Gastrocnemius medialis (tissue), 4 donors: ENCODE results near the gene GALNT2. TPM values are rescaled to one million over a fixed set of nuclear protein-coding genes. Genes with fewer than 3 reads are reported as not detected.

Experiments
- ATAC-seq, 2 donors: fragments of 150-250 bp; one replicate each; pipeline ENCODE4 v1.9.1; 2016
- DNase-seq, 2 donors: peaks; one replicate each; pipeline ENCODE4 v3.0.0-alpha.2; 2019
- H3K27ac ChIP-seq, 4 donors: fragments of 200-600 bp; sonication (generic); 1 replicate in 1 of 4; 2 replicates in 3 of 4; pipeline ENCODE4 v1.5.1; 2016 to 2018; ENCODE audit warnings: mild to moderate bottlenecking in 2 of 4, moderate library complexity in 1 of 4
- H3K27me3 ChIP-seq, 3 donors: fragments of 200-600 bp; sonication (generic) in 2 of 3; 1 replicate in 1 of 3; 2 replicates in 2 of 3; pipeline versions ENCODE4 v1.5.1 to v1.6.0; 2016 to 2019; ENCODE audit warnings: mild to moderate bottlenecking in 1 of 3, moderate library complexity in 1 of 3
- H3K36me3 ChIP-seq, 2 donors: fragments of 200-600 bp; sonication (generic) in 1 of 2; one replicate each; pipeline ENCODE4 v1.5.1; 2017 to 2018
- H3K4me1 ChIP-seq, 2 donors: fragments of 200-600 bp; sonication (generic) in 1 of 2; one replicate each; pipeline ENCODE4 v1.5.1; 2016 to 2017; ENCODE audit warnings: mild to moderate bottlenecking in 2 of 2
- H3K4me3 ChIP-seq, 4 donors: fragments of 200-600 bp; sonication (generic) in 3 of 4; 1 replicate in 1 of 4; 2 replicates in 3 of 4; pipeline ENCODE4 v1.5.1; 2016 to 2019; ENCODE audit warnings: mild to moderate bottlenecking in 2 of 4
- H3K9me3 ChIP-seq, 3 donors: fragments of 200-600 bp; sonication (generic) in 2 of 3; 1 replicate in 1 of 3; 2 replicates in 2 of 3; pipeline ENCODE4 v1.5.1; 2016 to 2019
- POLR2A ChIP-seq, 2 donors: fragments of 450-650 bp; IDR thresholded peaks; one replicate each; pipeline ENCODE4 v1.6.1; 2017; ENCODE audit warnings: antibody characterized with exemption in 2 of 2, mild to moderate bottlenecking in 2 of 2, moderate library complexity in 2 of 2
- in situ Hi-C, 4 donors: fragments of 200-750 bp; cut with MboI; loops; one replicate each; pipeline versions ENCODE4 v1.15.0 to v1.8.0; 2017; ENCODE audit warnings: low sequenced_read_pairs in 4 of 4
- intact Hi-C: fragments of 100-400 bp; cut with DNase I; formaldehyde crosslinking; loops from one replicate; pipeline ENCODE4 v1.15.1; 2023; ENCODE audit warnings: low total_unique reads
- total RNA-seq, 4 donors: library from RNA; depleted of rRNA; stranded (reverse); fragments of >200 nt; gene quantifications; one replicate each; pipeline versions ENCODE4 v1.1.0 to v1.2.3, GENCODE V29; 2016
- TF ChIP-seq, protein P1 (sequence below), 5 experiments: fragments of 450-650 bp in 3 of 5; fragments of 200-600 bp in 2 of 5; sonication (generic) in 2 of 5; IDR thresholded peaks in 4 of 5; conservative IDR thresholded peaks in 1 of 5; 1 replicate in 4 of 5; 2 replicates in 1 of 5; pipeline ENCODE4 v1.5.1; 2016 to 2019; ENCODE audit warnings: antibody characterized with exemption in 5 of 5, mild to moderate bottlenecking in 3 of 5, moderate library complexity in 3 of 5

Gene GALNT2
- total RNA-seq, 4 donors from 2014 or later = 73.7 to 106 (median 78.3) TPM

DNA sequence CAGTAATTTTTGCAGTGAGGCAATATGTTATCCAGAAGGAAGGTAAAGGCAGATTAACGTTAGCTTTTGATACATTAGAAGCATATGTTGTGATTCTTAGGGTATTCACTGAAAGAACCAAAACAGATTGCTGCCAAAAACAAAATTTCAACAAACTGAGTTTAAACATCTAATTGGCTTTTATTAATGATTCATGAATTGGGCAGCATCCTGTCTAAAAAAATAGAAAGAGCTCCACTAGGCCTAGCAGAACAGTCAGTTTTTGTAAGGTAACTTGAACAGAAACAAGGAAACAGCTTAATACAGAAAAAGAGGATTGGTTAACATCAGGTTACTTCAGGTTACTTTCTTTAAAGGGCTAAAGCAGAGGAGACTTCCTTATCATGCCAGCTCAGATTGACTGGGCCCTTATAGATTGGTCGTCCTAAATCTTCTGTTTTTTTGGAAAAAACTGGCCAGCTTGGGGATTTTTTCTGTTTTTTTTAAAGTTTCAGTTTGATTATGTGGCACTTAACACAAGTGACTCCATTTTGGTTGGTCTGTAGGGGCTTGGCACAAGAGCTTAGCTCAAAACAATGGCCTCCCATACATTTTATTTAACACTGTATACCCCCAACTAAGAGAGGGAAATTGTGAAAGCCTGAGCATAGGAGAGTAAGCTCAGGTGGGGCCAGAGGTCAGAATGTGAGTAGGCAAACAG is 36.8 kb upstream of the GALNT2 start:
- in situ Hi-C loops (no loop called here), intact Hi-C loops (loop anchor here (10.0 kb wide), 1 partner anchor 45 kb away; no protein-coding TSS in a partner anchor)
- ATAC-seq (no peak), DNase-seq (no peak)
- Histone ChIP-seq H3K4me3 (no peak overlapping the region), H3K4me1 (no peaks in the 10 kb centered on the region), H3K9me3 (no peaks in the 10 kb centered on the region), H3K27me3 (no peaks in the 10 kb centered on the region), H3K27ac (no peak overlapping the region), H3K36me3 (no peaks in the 10 kb centered on the region)
- TF ChIP-seq, protein P1, sequence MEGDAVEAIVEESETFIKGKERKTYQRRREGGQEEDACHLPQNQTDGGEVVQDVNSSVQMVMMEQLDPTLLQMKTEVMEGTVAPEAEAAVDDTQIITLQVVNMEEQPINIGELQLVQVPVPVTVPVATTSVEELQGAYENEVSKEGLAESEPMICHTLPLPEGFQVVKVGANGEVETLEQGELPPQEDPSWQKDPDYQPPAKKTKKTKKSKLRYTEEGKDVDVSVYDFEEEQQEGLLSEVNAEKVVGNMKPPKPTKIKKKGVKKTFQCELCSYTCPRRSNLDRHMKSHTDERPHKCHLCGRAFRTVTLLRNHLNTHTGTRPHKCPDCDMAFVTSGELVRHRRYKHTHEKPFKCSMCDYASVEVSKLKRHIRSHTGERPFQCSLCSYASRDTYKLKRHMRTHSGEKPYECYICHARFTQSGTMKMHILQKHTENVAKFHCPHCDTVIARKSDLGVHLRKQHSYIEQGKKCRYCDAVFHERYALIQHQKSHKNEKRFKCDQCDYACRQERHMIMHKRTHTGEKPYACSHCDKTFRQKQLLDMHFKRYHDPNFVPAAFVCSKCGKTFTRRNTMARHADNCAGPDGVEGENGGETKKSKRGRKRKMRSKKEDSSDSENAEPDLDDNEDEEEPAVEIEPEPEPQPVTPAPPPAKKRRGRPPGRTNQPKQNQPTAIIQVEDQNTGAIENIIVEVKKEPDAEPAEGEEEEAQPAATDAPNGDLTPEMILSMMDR (IDR thresholded peaks at IDR 0.05 in 4 of 5, conservative IDR thresholded peaks at IDR 0.05 in 1 of 5) = no peak
- TF ChIP-seq POLR2A (IDR thresholded peaks at IDR 0.05) = no peak

DNA sequence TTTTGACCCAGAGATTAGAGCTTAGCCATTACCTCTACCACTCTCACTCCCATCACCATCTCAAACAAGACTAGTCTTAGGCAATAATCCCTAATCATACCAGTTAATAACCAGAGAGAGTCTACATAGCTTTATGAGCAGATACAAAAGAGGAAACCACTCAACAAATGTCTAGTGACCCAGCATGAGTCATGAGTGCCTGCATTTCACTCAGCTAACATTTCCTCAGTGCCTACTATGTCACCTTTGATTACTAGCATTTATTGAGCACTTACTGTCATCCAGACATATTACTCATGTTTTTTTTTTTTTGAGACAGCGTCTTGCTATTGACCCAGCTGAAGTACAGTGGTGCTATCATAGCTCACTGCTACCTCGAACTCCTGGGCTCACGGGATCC is 35.9 kb upstream of the GALNT2 start:
- in situ Hi-C loops (no loop called here), intact Hi-C loops (loop anchor here (10.0 kb wide), 1 partner anchor 46 kb away; no protein-coding TSS in a partner anchor)
- no peak overlapping the region for H3K4me3 ChIP-seq
- TF ChIP-seq, protein P1 (IDR thresholded peaks at IDR 0.05 in 4 of 5, conservative IDR thresholded peaks at IDR 0.05 in 1 of 5) = no peak
- TF ChIP-seq POLR2A (IDR thresholded peaks at IDR 0.05) = no peak
- ATAC-seq (no peak), DNase-seq (no peak)
- no peaks in the 10 kb centered on the region for H3K27me3 ChIP-seq
- no peaks in the 10 kb centered on the region for H3K4me1 ChIP-seq
- H3K9me3 ChIP-seq = no peaks in the 10 kb centered on the region
- H3K27ac ChIP-seq = no peak overlapping the region
- no peaks in the 10 kb centered on the region for H3K36me3 ChIP-seq

DNA sequence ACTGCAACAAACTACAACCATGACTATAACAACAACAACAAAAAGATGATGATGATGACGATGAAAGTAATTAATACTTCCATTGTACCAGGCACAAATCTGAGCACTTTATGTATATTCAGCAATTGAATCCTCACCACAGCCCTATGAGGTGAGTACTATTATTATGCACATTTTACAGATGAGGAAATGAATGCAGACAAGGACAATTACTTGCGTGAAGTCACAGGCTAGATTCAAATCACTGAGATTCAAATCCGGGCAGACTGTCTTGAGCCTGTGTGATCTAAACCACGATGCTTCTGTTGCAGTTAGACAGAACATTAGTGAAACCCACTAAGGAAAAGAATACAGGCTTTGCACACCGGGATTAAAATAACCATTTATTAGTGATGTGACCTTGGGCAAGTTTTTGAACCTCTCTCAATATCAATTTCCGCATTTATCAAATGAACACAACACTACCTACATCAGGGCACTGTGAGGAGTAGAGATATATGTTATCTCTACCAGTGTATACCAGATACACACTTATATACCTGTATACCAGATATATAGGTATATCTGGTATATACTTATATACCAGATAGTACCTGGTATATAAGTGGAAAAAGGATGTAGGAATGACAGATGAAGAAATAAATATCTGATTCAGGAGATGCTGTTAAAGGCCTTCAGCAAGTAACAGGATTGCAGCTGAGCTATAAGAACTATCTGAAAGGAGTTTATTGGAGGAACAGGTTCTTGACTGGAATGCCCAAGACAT is 34.3 kb upstream of the GALNT2 start:
- in situ Hi-C loops = no loop called here

DNA sequence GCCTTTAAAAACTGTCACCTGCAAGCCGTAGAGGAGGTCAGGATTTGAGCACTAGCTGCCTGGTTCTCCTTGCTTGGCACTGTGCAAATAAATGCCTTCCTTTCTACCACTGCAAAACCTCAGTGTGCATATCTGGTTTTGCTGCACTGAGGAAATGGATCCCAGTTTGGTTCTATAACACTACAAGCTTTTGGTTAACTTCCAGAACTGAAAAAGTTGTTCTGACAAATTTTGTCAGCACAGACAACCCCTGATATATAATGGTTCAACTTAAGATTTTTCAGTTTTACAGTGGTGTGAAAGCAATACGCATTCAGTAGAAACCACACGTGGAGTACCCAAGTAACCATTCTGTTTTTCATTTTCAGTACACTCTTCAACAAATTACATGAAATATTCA is 29.8 kb upstream of the GALNT2 start:
- Histone ChIP-seq H3K27me3 (no peaks in the 10 kb centered on the region), H3K4me3 (no peak overlapping the region), H3K36me3 (no peaks in the 10 kb centered on the region), H3K27ac (no peak overlapping the region), H3K4me1 (no peaks in the 10 kb centered on the region), H3K9me3 (no peaks in the 10 kb centered on the region)
- TF ChIP-seq, protein P1 (IDR thresholded peaks at IDR 0.05 in 4 of 5, conservative IDR thresholded peaks at IDR 0.05 in 1 of 5) = no peak
- TF ChIP-seq POLR2A (IDR thresholded peaks at IDR 0.05) = no peak
- intact Hi-C loops (loop anchor here (10.0 kb wide), 1 partner anchor 52 kb away; no protein-coding TSS in a partner anchor), in situ Hi-C loops (no loop called here)
- DNase-seq = no peak
- no peak for ATAC-seq

More for the DNA sequence above, 34.3 kb upstream of the GALNT2 start:
- ATAC-seq (no peak), DNase-seq (no peak)
- intact Hi-C loops = loop anchor here (10.0 kb wide), 1 partner anchor 48 kb away; no protein-coding TSS in a partner anchor
- H3K27ac ChIP-seq = no peak overlapping the region
- no peaks in the 10 kb centered on the region for H3K9me3 ChIP-seq
- H3K27me3 ChIP-seq = no peaks in the 10 kb centered on the region
- H3K4me3 ChIP-seq = no peak overlapping the region
- H3K36me3 ChIP-seq = no peaks in the 10 kb centered on the region
- H3K4me1 ChIP-seq = no peaks in the 10 kb centered on the region
- TF ChIP-seq, protein P1 (IDR thresholded peaks at IDR 0.05 in 4 of 5, conservative IDR thresholded peaks at IDR 0.05 in 1 of 5) = no peak
- no peak for TF ChIP-seq POLR2A (IDR thresholded peaks at IDR 0.05)
